GM19397 (cell line): ENCODE measurements around the gene MPRIP.
"Not testable (repeated sequence)": the region's sequence is repeated elsewhere in the genome, so short reads cannot be mapped to it uniquely, and the experiment has no call there.

ENCODE experiments used
- ATAC-seq: cut with Tn5 transposase; IDR thresholded peaks from one replicate; pipeline ENCODE4 v1.9.1; 2021; ENCODE audit warnings: mild to moderate bottlenecking, moderate library complexity; ENCODE audit not compliant: unreplicated experiment

MPRIP gene

DNA sequence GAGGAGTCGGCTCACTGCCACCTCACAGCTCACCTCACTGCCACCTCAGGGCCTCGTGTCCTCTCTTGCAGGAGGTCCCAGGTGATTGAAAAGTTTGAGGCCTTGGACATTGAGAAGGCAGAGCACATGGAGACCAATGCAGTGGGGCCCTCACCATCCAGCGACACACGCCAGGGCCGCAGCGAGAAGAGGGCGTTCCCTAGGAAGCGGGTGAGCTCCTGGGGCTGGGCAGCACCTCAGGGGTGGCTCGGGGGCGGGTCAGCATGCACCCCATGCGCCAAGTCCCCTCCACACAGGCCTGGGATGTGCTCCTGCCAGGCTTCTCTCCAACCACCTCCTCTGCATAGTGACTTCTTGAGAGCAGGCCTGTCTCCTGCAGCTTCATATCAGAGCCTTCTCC, 100.3 kb downstream of the MPRIP start:
- no peak for ATAC-seq

DNA sequence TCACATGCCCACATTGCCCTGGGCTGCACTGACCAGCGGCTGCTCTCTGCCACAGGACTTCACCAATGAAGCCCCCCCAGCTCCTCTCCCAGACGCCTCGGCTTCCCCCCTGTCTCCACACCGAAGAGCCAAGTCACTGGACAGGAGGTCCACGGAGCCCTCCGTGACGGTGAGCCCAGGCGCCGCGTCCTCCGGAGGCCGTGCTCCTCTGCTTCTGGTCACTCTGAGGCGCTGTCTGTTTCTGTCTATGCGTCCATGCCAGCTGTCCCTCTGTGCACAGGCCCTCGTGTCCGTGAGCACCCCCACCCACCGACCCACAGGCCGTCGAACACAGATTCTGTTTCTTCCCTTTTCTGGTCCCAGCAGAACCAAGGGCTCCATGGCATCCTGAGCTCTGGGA, 101.2 kb downstream of the MPRIP start:
- no peak for ATAC-seq

GRCh38 chr17:17144061-17144460, 101.8 kb downstream of the MPRIP start:
- ATAC-seq = no peak

- ATAC-seq = no peak
Measured at GRCh38 chr17:17144916-17145665, 102.8 kb downstream of the MPRIP start.

DNA sequence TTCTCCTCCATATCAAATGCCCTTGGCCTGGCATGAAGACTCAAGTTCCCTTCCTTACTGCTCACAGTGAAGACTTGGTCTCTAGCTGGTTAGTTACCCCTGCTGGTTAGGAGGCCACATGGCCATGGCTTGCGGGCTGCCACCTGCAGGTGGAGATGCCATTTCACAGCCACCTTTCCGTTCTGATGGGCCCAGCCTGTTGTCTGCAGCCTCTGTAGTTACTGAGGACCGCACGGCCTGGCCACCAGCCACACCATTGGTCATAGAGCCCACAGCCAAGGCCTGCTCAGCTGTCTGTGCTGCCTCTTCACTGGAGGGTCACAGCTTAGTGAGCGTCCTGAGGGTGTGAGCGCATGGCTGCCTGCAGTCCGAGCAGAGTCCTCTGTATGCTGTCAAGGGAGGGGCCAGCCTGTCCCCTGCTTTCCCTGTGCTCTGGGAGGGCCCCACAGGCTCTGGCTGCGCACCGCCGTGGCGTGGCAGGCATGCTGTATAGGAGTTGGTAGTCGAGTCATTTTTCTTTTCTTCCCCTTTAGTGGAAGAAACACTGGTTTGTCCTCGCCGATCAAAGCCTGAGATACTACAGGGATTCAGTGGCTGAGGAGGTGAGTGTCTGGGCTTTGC, 104.6 kb downstream of the MPRIP start:
- no peak for ATAC-seq

DNA sequence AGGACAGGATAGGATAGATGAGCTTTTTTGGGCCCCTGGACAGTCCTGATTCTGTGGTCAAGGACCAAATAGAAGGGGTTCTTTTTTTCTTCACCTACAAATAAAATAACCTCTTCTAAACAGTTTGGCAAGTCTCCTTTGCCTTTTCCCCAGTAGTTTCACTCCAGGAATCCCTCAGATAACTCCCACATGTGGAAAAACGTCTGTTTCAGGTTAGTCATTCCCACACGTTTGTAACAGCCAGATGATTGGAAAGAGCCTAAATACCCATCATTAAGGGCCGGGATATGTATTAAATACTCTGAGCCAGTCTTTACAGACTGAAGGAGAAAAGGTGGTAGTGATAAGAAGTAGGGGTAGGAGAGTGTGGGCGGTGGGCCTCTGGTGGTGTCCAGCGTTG, 105.6 kb downstream of the MPRIP start:
- no peak for ATAC-seq

DNA sequence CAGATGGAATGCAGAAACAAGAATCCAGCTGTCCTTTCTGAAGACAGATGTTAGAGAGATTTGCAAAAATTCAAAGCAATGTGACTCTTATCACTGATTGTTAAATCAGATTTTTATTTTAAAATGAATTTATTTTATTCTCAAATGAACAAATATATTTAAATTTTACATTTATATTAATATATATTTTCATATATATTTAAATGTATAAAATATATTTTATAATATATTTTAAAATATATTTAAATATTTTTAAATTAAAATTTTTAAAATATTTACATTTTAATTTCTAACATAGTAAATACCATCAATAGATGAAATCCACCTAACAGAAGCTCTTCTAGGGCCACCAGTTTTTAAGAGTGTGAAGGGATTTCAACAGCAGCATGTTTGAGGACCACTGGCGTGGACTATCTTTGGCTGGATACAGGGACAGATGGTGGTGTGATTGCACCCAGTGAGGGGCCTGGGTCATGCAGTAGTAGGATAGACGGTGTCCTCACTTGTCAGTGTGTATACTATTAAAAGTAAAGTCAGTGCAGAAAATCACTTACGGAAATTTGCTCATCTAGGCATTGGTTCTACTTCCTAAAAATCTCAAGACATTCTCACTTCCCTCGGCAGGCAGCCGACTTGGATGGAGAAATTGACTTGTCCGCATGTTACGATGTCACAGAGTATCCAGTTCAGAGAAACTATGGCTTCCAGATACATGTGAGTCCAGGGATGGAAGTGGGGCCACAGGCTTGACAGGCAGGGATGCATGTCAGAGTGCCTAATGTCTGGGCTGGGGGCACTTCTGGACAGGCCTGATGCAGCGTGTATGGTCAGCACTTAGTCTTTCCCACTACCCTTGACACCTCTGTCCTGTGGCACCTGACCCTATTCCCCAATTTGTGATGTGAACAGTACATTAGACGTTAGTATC, 107.5 kb downstream of the MPRIP start:
- ATAC-seq = no peak

- no peak for ATAC-seq
Measured at GRCh38 chr17:17150448-17150800, 108.2 kb downstream of the MPRIP start.

DNA sequence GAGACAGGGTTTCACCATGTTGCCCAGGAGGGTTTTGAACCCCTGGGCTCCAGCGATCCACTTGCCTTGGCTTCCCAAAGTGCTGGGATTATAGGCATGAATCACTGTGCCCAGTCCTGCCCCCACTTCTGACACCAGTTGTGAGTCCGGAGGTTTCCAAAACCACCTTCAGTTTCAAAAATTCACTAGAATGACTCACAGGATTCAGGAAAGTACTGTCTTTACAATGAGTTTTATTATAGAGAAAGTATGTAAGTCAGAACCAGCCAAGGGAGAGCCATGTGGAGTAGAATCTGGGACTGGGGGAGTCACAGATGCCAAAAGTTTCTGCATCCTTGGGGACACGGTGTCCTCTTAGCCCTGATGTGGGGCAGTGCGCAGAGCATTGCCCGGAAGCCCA, 108.8 kb downstream of the MPRIP start:
- ATAC-seq = no peak

- ATAC-seq = no peak
Measured at GRCh38 chr17:17151541-17151940, 109.3 kb downstream of the MPRIP start.

DNA sequence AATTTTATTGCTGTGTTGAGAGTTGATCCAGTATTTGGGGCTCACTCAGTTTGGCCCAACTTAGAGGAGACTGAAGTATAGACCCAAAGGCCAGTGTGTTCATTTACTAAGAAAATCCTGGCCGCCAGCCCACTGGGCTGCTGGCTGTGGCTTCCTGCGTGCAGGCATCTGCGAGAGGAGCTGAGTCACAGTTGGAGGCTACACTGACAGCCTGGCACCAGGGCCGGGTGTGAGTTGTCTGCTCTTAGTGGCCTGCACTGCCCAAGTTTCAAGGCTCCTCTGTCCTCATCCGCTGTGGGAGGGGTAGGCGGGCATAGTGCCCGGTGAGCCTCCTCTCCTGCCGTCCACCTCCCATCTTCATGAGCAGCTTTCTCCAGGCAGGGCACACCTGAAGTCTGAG, 109.7 kb downstream of the MPRIP start:
- no peak for ATAC-seq

DNA sequence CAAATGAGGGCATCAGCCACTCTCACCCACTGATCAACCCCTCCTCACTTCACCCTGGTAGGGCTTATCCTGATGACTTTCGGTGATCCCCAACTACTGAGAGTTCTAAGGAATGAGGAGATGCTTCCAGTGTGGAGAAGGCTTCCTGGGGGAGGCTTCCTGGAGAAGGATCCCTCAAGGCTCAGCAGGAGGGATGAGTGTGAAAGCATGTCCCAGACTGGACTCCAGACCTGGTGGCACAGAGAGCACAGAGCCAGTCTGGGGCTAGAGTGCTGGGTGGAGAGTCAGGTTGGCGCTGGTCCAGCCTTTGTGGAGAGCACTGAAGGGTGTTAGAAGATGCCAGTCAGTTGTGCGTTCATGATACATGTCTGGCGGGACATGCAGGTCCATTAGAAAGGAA, 110.1 kb downstream of the MPRIP start:
- ATAC-seq = no peak

DNA sequence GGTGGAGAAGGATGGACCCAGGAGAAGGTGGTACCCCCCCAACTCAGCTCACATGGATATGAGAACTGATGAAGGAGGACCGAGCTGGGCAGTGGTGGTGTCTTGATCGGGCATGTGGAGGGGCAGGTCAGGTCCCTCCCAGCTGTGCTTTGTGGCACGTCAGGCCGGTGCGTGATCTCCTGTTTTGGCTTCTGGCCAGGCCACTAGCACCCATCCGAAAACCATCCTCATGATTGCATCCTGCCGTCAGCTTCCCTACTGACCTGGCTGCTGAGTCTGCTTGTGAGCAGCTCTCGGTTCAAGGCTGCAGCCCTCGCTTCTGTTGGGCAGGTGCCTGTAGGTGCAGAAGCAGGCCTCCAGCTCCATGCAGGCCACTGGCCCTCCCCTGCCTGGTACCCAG, 110.8 kb downstream of the MPRIP start:
- ATAC-seq = no peak

DNA sequence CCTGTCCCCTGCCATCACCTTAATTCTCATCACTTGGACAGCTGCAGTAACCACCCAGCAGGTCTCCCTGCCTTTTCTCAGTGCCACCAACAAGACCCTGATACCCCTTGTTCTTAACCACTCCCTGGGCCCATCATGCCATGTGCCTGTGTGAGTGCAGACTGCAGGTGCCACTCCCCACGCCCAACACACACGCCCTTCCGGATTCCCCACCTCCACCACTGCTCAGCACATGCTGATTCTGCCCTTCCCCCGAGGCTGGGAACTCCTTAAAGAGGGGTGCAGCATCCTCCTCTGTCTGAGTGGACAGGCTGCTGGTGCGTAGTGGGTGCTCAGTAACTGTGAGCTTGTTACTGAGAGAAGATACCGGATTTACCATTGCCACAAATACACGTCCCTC, 111.5 kb downstream of the MPRIP start:
- no peak for ATAC-seq

DNA sequence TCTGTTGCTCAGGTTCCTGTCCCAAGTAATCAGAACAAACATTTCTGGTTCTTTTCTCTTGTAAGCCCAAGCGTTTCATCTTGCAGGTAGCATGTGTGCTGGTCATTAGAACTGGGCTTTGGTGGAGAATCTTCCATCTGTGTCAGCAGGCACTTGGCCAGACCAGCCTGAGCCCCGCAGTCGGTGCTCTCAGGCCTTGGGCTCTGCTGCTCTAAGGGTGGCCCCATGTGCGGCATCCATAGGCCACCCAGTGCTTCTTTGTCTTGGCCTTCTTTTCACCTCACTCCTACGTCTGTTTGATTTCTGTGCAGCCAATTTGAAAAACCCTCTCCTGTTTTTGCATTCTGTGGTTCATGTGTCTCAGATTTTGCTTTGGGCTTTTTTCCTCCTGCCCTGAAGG, 112.3 kb downstream of the MPRIP start:
- ATAC-seq = no peak

DNA sequence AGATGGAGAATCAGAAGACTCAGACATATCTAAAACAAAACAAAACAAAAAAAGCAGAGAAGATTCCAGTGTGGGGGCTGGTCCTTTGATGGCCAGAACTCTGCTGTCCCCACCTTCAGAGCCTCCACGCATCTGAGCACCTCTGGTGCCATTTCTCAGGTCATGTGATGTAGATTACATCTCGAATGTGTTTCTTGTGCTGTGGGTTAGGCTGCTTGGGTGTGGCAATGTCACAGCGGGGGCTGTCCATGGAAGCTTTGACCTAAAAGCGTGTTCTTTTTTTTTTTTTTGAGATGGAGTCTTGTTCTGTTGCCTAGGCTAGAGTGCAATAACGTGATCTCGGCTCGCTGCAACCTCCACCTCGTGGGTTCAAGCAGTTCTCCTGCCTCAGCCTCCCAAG, 112.7 kb downstream of the MPRIP start:
- ATAC-seq = no peak

- no peak for ATAC-seq
Measured at GRCh38 chr17:17155568-17155967, 113.3 kb downstream of the MPRIP start.

GRCh38 chr17:17156107-17156506, 113.8 kb downstream of the MPRIP start:
- no peak for ATAC-seq

DNA sequence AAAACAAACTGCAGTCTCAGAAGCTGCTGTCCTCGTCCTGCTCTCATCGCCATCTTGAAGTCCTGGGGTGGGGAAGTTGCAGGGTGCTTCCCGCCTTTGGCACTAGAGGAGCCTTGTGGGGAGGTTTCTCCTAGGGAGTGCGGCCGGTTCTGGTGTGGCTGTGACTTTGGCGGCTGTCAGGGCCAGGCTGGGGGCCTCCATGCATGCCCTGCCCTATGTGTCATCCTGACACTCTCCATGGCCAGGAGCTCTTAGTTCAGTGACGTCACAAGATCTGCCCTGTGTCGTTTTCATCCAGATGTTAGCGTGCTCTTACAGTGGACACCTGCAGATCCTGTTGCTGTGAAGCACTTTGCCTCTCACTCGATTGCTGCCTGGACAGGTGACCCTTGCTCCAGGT, 114.3 kb downstream of the MPRIP start:
- ATAC-seq = no peak

DNA sequence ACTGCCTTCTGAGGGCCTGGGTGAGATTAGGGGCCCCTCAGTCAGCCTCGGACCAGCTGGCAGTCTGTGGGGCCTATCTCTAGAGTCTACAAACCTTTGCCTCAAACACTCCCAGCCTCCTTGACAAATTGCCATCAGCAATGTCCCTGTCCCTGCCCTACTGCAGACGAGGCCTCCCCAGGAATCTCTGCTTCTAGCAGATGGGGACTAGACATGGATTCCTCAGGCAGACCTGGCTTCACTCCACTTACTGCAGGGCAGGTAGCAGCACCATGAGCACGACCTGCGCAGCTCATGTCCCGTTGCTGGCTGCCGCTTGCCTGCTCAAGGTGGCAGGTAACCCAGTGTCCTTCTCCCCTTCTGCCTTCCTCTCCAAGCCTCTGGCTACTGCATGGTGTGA, 114.8 kb downstream of the MPRIP start:
- ATAC-seq = no peak

DNA sequence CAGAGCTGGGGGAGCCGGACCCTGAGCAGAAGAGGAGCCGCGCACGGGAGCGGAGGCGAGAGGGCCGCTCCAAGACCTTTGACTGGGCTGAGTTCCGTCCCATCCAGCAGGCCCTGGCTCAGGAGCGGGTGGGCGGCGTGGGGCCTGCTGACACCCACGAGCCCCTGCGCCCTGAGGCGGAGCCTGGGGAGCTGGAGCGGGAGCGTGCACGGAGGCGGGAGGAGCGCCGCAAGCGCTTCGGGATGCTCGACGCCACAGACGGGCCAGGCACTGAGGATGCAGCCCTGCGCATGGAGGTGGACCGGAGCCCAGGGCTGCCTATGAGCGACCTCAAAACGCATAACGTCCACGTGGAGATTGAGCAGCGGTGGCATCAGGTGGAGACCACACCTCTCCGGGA, 116.2 kb downstream of the MPRIP start:
- not testable (repeated sequence) for ATAC-seq

- ATAC-seq = no peak
Measured at GRCh38 chr17:17159571-17159970, 117.3 kb downstream of the MPRIP start.
